GM12878 (cell line): ENCODE results near the gene SPESP1.

Source experiments
- BCL11A ChIP-seq: IDR thresholded peaks from 2 replicates; pipeline ENCODE4 v1.6.1; 2011; ENCODE audit warnings: low read depth, low read length
- POLR2A ChIP-seq: IDR thresholded peaks from 2 replicates; pipeline ENCODE4 v1.6.1; 2011; ENCODE audit warnings: low read depth, mild to moderate bottlenecking, low read length
- RAD21 ChIP-seq: IDR thresholded peaks from 2 replicates; pipeline ENCODE4 v1.6.1; 2011; ENCODE audit warnings: mild to moderate bottlenecking, low read depth, low read length, moderate library complexity; ENCODE audit not compliant: insufficient read depth
- TARDBP ChIP-seq: IDR thresholded peaks from 2 replicates; pipeline ENCODE4 v1.6.1; 2016; ENCODE audit warnings: borderline replicate concordance
- ZBTB33 ChIP-seq: fragments of 450-650 bp; IDR thresholded peaks from 2 replicates; pipeline ENCODE4 v1.6.1; 2017; ENCODE audit warnings: mild to moderate bottlenecking
- TF ChIP-seq, protein P1 (sequence below), 3 experiments: IDR thresholded peaks in 2 of 3; conservative IDR thresholded peaks in 1 of 3; 2 replicates each; pipeline ENCODE4 v1.5.1; 2011; ENCODE audit warnings: low read depth in 3 of 3, low read length in 3 of 3, mild to moderate bottlenecking in 3 of 3, control low read depth in 2 of 3, moderate library complexity in 2 of 3, inconsistent platforms in 1 of 3, mixed read lengths in 1 of 3; ENCODE audit not compliant: control insufficient read depth in 2 of 3, insufficient read depth in 1 of 3; ENCODE audit errors: extremely low read depth in 1 of 3

DNA sequence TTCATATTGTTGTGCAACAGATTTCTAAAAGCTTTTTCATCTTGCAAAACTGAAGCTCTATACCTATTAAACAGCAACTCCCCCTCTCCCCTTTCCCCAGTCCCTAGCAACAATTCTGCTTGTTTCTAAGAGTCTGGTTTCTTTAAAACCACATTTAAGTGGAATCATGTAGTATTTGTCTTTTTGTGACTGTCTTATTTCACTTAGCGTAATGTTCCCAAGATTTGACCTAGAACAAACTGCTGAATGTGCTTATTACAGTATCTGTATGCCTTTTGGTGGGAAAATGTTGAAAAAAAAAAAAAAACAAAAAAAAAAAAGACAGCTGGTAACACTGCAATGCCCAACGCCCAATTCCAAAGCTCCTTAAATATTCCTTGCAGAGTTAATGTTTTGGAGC is 19.5 kb upstream of the SPESP1 start:
- TF ChIP-seq, protein P1, sequence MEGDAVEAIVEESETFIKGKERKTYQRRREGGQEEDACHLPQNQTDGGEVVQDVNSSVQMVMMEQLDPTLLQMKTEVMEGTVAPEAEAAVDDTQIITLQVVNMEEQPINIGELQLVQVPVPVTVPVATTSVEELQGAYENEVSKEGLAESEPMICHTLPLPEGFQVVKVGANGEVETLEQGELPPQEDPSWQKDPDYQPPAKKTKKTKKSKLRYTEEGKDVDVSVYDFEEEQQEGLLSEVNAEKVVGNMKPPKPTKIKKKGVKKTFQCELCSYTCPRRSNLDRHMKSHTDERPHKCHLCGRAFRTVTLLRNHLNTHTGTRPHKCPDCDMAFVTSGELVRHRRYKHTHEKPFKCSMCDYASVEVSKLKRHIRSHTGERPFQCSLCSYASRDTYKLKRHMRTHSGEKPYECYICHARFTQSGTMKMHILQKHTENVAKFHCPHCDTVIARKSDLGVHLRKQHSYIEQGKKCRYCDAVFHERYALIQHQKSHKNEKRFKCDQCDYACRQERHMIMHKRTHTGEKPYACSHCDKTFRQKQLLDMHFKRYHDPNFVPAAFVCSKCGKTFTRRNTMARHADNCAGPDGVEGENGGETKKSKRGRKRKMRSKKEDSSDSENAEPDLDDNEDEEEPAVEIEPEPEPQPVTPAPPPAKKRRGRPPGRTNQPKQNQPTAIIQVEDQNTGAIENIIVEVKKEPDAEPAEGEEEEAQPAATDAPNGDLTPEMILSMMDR (IDR thresholded peaks at IDR 0.05 in 2 of 3, conservative IDR thresholded peaks at IDR 0.05 in 1 of 3; ENCODE audit: control insufficient read depth in 2 of 3, extremely low read depth in 1 of 3, insufficient read depth in 1 of 3, low read depth in 3 of 3, low read length in 3 of 3), result no peak
- TF ChIP-seq ZBTB33, result no peak
- no peak for TF ChIP-seq BCL11A
- no peak for TF ChIP-seq TARDBP
- no peak for TF ChIP-seq POLR2A
- TF ChIP-seq RAD21, result no peak
